ENCODE measurements around the gene CBX4.

- no peak for TF ChIP-seq EZH2 (IDR thresholded peaks at IDR 0.05; ENCODE audit: insufficient read depth, low read length)
- TF ChIP-seq CTCF (IDR thresholded peaks at IDR 0.05; ENCODE audit: insufficient read depth, low read depth, low read length) = no peak
Observed at GRCh38 chr17:79845601-79845949, 6.3 kb upstream of the CBX4 start.
